K562 (cell line): ENCODE data around the gene PDE11A. TPM values are rescaled to one million over a fixed set of nuclear protein-coding genes. Genes with fewer than 3 reads are reported as not detected.

Experiments
- ATAC-seq: fragments of 200-7000 bp; cut with Tn5 transposase; 3 replicates; pipeline ENCODE4 v1.9.1; 2020; ENCODE audit warnings: moderate library complexity
- BruUV-seq: library from RNA; stranded (reverse); fragments of 400-500 nt; replicated peaks from 2 replicates; lab custom pipeline; 2021; lab: Mats Ljungman, UMichigan
- CTCF ChIA-PET: fragments of 300-600 bp; formaldehyde crosslinking; extraction: SDS; loops from one replicate; lab custom pipeline; 2021; ENCODE audit warnings: low intra/inter-chr PET ratio; lab: Yijun Ruan, JAX
- POLR2A ChIA-PET: fragments of 300-600, 350-650 bp; sonication (Branson Sonifier 250); formaldehyde crosslinking; extraction: SDS; loops from one replicate; lab custom pipeline; 2021; ENCODE audit warnings: antibody characterized with exemption, inconsistent platforms; lab: Yijun Ruan, JAX
- DNase-seq, 4 experiments: peaks; one replicate each; pipeline versions ENCODE4 v3.0.0 to v3.0.0-alpha.2; 2011 to 2018; ENCODE audit warnings: low spot score in 3 of 4, mixed read lengths in 3 of 4; ENCODE audit errors: extremely low read depth in 1 of 4
- FAIRE-seq: peaks from 2 replicates; lab custom pipeline; 2011; peaks lifted over from hg19 to GRCh38; lab: Jason Lieb, UNC
- H2AFZ ChIP-seq: 2 replicates; pipeline ENCODE4 v1.6.0; 2011; ENCODE audit warnings: low read depth, low read length, control low read depth, inconsistent platforms
- H3K27ac ChIP-seq: fragments of 200-600 bp; 3 replicates; pipeline ENCODE4 v1.8.0; 2011; ENCODE audit warnings: low read depth, mild to moderate bottlenecking, control low read depth, inconsistent platforms, low read length, moderate library complexity, mixed read lengths; ENCODE audit errors: extremely low read depth
- H3K27me3 ChIP-seq, 2 experiments: fragments of 300-600 bp in 1 of 2; 2 replicates in 1 of 2; 3 replicates in 1 of 2; pipeline versions ENCODE4 v1.6.0 to v1.8.0; 2011; ENCODE audit warnings: inconsistent platforms in 2 of 2, low read length in 2 of 2, mild to moderate bottlenecking in 1 of 2, mixed read lengths in 1 of 2, moderate library complexity in 1 of 2; ENCODE audit not compliant: control insufficient read depth in 2 of 2, insufficient read depth in 2 of 2
- H3K36me3 ChIP-seq: fragments of 300-600 bp; 3 replicates; pipeline ENCODE4 v1.8.0; 2011; ENCODE audit warnings: mild to moderate bottlenecking, low read length, inconsistent platforms; ENCODE audit not compliant: control insufficient read depth, insufficient read depth
- H3K4me1 ChIP-seq, 2 experiments: fragments of 200-600 bp in 1 of 2; replicated peaks in 1 of 2; 2 replicates in 1 of 2; 3 replicates in 1 of 2; pipeline versions ENCODE4 v1.5.1 to v1.8.0; 2011; ENCODE audit warnings: inconsistent platforms in 2 of 2, low read length in 2 of 2, mild to moderate bottlenecking in 1 of 2, mixed read lengths in 1 of 2, moderate library complexity in 1 of 2; ENCODE audit not compliant: control insufficient read depth in 2 of 2, insufficient read depth in 2 of 2
- H3K4me2 ChIP-seq: 2 replicates; pipeline ENCODE4 v1.6.1; 2011; ENCODE audit warnings: low read length, control low read depth, inconsistent platforms, mixed read lengths; ENCODE audit not compliant: insufficient read depth
- H3K4me3 ChIP-seq: fragments of 200-600 bp; sonication (generic), shearing (Covaris generic); 2 replicates; pipeline ENCODE4 v1.5.1; 2016; ENCODE audit warnings: control low read depth, inconsistent platforms
- H3K79me2 ChIP-seq: fragments of 200-600 bp; 3 replicates; pipeline ENCODE4 v1.8.0; 2011; ENCODE audit warnings: low read length, inconsistent platforms; ENCODE audit not compliant: control insufficient read depth, insufficient read depth
- H3K9ac ChIP-seq, 2 experiments: 2 replicates each; pipeline versions ENCODE4 v1.6.0 to v1.6.1; 2011; ENCODE audit warnings: low read depth in 2 of 2, low read length in 2 of 2, control low read depth in 1 of 2, inconsistent platforms in 1 of 2, mild to moderate bottlenecking in 1 of 2, mixed read lengths in 1 of 2; ENCODE audit not compliant: insufficient read depth in 1 of 2
- H3K9me1 ChIP-seq: one replicate; pipeline ENCODE4 v1.6.0; 2011; ENCODE audit warnings: inconsistent platforms, mild to moderate bottlenecking, low read length, moderate library complexity; ENCODE audit not compliant: control insufficient read depth, insufficient read depth
- H3K9me3 ChIP-seq: replicated peaks from 2 replicates; pipeline ENCODE4 v1.5.1; 2011; ENCODE audit warnings: low read depth, low read length, inconsistent platforms; ENCODE audit not compliant: control insufficient read depth, insufficient read depth
- H4K20me1 ChIP-seq: replicated peaks from 2 replicates; pipeline ENCODE4 v1.6.1; 2011; ENCODE audit warnings: low read length, inconsistent platforms, mixed read lengths; ENCODE audit not compliant: control insufficient read depth, insufficient read depth
- C11orf30 ChIP-seq: fragments of 450-650 bp; IDR thresholded peaks from 2 replicates; pipeline ENCODE4 v1.6.1; 2016; ENCODE audit warnings: low read depth, mild to moderate bottlenecking
- CBFA2T3 ChIP-seq: fragments of 450-650 bp; IDR thresholded peaks from 2 replicates; pipeline ENCODE4 v1.6.1; 2017
- DACH1 ChIP-seq: fragments of 450-650 bp; IDR thresholded peaks from 2 replicates; pipeline ENCODE4 v1.6.1; 2018; ENCODE audit not compliant: partially characterized antibody
- FOS ChIP-seq: IDR thresholded peaks from 3 replicates; pipeline ENCODE4 v1.6.1; 2011; ENCODE audit not compliant: insufficient read length; ENCODE audit errors: extremely low read depth
- FOXM1 ChIP-seq, 2 experiments: fragments of 450-650 bp in 1 of 2; sonication (generic) in 1 of 2; formaldehyde crosslinking in 1 of 2; IDR thresholded peaks; 2 replicates each; pipeline versions ENCODE4 v1.6.1 to v1.9.0; 2017 to 2022; ENCODE audit warnings: low read depth in 2 of 2, mild to moderate bottlenecking in 2 of 2, missing genetic modification reagents in 1 of 2, moderate library complexity in 1 of 2
- HSF4 ChIP-seq: fragments of 250-450 bp; sonication (Bioruptor Pico); IDR thresholded peaks from 2 replicates; pipeline ENCODE4 v2.1.2; 2022; ENCODE audit warnings: mild to moderate bottlenecking, moderate library complexity, borderline replicate concordance
- MAFF ChIP-seq: IDR thresholded peaks from 2 replicates; pipeline ENCODE4 v1.6.1; 2012; ENCODE audit warnings: low read length, improper control_type of control experiment
- MAFG ChIP-seq: fragments of 450-650 bp; conservative IDR thresholded peaks from 2 replicates; pipeline ENCODE4 v1.6.1; 2016; ENCODE audit warnings: missing genetic modification characterization, missing compliant biosample characterization
- MAFK ChIP-seq: IDR thresholded peaks from 2 replicates; pipeline ENCODE4 v1.6.1; 2011; ENCODE audit warnings: low read length, improper control_type of control experiment
- PTTG1 ChIP-seq: fragments of 450-650 bp; IDR thresholded peaks from 2 replicates; pipeline ENCODE4 v1.6.1; 2016; ENCODE audit warnings: low read depth, mild to moderate bottlenecking, missing genetic modification characterization, missing compliant biosample characterization
- STAG1 ChIP-seq: sonication (generic); formaldehyde crosslinking; IDR thresholded peaks from 2 replicates; pipeline ENCODE4 v1.5.0; 2020; ENCODE audit warnings: missing genetic modification reagents, borderline replicate concordance
- TGIF2 ChIP-seq: sonication (generic); formaldehyde crosslinking; IDR thresholded peaks from 2 replicates; pipeline ENCODE4 v1.8.1; 2022; ENCODE audit warnings: mild to moderate bottlenecking, missing genetic modification reagents, moderate library complexity
- TSC22D4 ChIP-seq: fragments of 450-650 bp; IDR thresholded peaks from 2 replicates; pipeline ENCODE4 v1.6.1; 2016; ENCODE audit warnings: missing genetic modification characterization, missing biosample characterization, control low read depth
- U2AF1 ChIP-seq: fragments of 200-400 bp; formaldehyde crosslinking; optimal IDR thresholded peaks from 2 replicates; pipeline ENCODE3; 2017; ENCODE audit warnings: mild to moderate bottlenecking, low read depth, low read length, moderate library complexity
- ZBED1 ChIP-seq: IDR thresholded peaks from 2 replicates; pipeline ENCODE4 v1.6.1; 2014
- ZNF197 ChIP-seq: fragments of 200-800 bp; sonication (Bioruptor generic); IDR thresholded peaks from 2 replicates; pipeline ENCODE4 v1.6.1; 2016; ENCODE audit warnings: low read depth, missing genetic modification characterization, missing compliant biosample characterization
- ZNF224 ChIP-seq: sonication (generic); formaldehyde crosslinking; IDR thresholded peaks from 2 replicates; pipeline ENCODE4 v1.8.0; 2022; ENCODE audit warnings: mild to moderate bottlenecking, missing genetic modification reagents
- ZNF316 ChIP-seq: fragments of 450-650 bp; IDR thresholded peaks from 2 replicates; pipeline ENCODE4 v1.6.1; 2016
- ZNF431 ChIP-seq: sonication (generic); formaldehyde crosslinking; IDR thresholded peaks from 2 replicates; pipeline ENCODE4 v1.8.0; 2022; ENCODE audit warnings: mild to moderate bottlenecking, missing genetic modification reagents
- ZNF695 ChIP-seq: fragments of 450-650 bp; formaldehyde crosslinking; IDR thresholded peaks from 2 replicates; pipeline ENCODE4 v1.4.0; 2020; ENCODE audit warnings: mild to moderate bottlenecking, moderate library complexity
- ZNF707 ChIP-seq: fragments of 250-450 bp; sonication (Bioruptor Pico); conservative IDR thresholded peaks from 2 replicates; pipeline ENCODE4 v1.8.0; 2022; ENCODE audit warnings: inconsistent platforms, mild to moderate bottlenecking, moderate library complexity
- WGBS: fragments of 100-300 bp; shearing (Covaris generic); methylation state at CpG from one replicate; pipeline ENCODE4 v1.1.6; 2016; ENCODE audit warnings: low coverage, mixed read lengths; ENCODE audit not compliant: insufficient coverage; ENCODE audit errors: missing lambda C conversion rate; 5-methylcytosine and 5-hydroxymethylcytosine counted together
- in situ Hi-C: fragments of 300-500 bp; cut with MboI; formaldehyde crosslinking; loops from 4 replicates; pipeline ENCODE4 v1.15.0; 2018; ENCODE audit warnings: inconsistent platforms, mixed read lengths
- intact Hi-C: fragments of 100-400 bp; cut with micrococcal nuclease; formaldehyde crosslinking; loops from 2 replicates; pipeline ENCODE4 v1.14.2; 2022
- polyA plus RNA-seq, 8 experiments: library from polyadenylated mRNA; depleted of rRNA in 4 of 8; stranded (reverse) in 5 of 8; unstranded in 3 of 8; fragments of >200 nt; fragmentation: Nextera tagmentation in 2 of 8; fragmentation: Illumina TruSeq in 1 of 8; extraction: Ambion mirVana in 2 of 8; extraction: Trizol in 1 of 8; gene quantifications; 2 replicates each; pipeline versions ENCODE4 v1.2.1 to v1.2.3, GENCODE V29; 2011 to 2014; ENCODE audit warnings: inconsistent platforms in 1 of 8, missing spikeins in 1 of 8
- total RNA-seq, 7 experiments: library from RNA; depleted of rRNA in 6 of 7; stranded (reverse); fragments of >200 nt in 6 of 7; fragmentation: Illumina TruSeq in 2 of 7; extraction: Trizol in 2 of 7; gene quantifications; 2 replicates each; pipeline versions ENCODE4 v1.2.1 to v1.2.3, GENCODE V29; 2011 to 2021; ENCODE audit warnings: low replicate concordance in 1 of 7

PDE11A gene
- total and polyA plus RNA-seq, 9 of the 15 experiments (the other 6 are each of a cell fraction or from before 2014, with no cell fraction given) = 3.2 to 22.1 (median 5.7) TPM

- H2AFZ ChIP-seq = no peak overlapping the region
- H3K9me1 ChIP-seq = no peaks in the 10 kb centered on the region
- ATAC-seq (no peak), FAIRE-seq (no peak), DNase-seq (no peak)
- TF ChIP-seq C11orf30 (peak; percentile 86), ZBED1 (no peak), ZNF707 (CRISPR knock-in tag) (no peak), ZNF316 (peak; percentile 93), MAFF (peak; percentile 63), TGIF2 (CRISPR knock-in tag) (no peak), MAFG (tag) (peak; percentile 69), MAFK (peak; percentile 69)
- H3K36me3 ChIP-seq = no peaks in the 10 kb centered on the region
- in situ Hi-C loops = no loop called here
- BruUV-seq = no TSS peak
- no peaks in the 10 kb centered on the region for H4K20me1 ChIP-seq
- H3K4me3 ChIP-seq = no peak overlapping the region
- no peak overlapping the region for H3K4me2 ChIP-seq
- ChIA-PET POLR2A (interaction anchor here (0.6 kb wide), 1 partner anchor 19 kb away, joined by 3 read pairs; no protein-coding TSS in a partner anchor), CTCF (no interaction called here)
- no peaks in the 10 kb centered on the region for H3K9me3 ChIP-seq
- peaks cover 7 to 29% of the 10 kb centered on the region in 2 experiments; a peak in 4 of 5 replicates for H3K4me1 ChIP-seq
- H3K79me2 ChIP-seq = no peaks in the 10 kb centered on the region
- 78% methylated on average over 4 of the region's 5 CpGs for WGBS
- no peak overlapping the region for H3K9ac ChIP-seq
- no peak overlapping the region for H3K27ac ChIP-seq
- H3K27me3 ChIP-seq = no peaks in the 10 kb centered on the region
- intact Hi-C loops = no loop called here
These were observed 383.7 kb downstream of the PDE11A start for GRCh38 chr2:177688844-177689243.

GRCh38 chr2:177683661-177684069, 388.9 kb downstream of the PDE11A start:
- Histone ChIP-seq H3K27ac (peak overlapping the region; percentile 56), H2AFZ (peak overlapping the region; percentile 85), H4K20me1 (no peaks in the 10 kb centered on the region), H3K9me1 (no peaks in the 10 kb centered on the region), H3K4me2 (peak overlapping the region; percentile 42), H3K4me3 (no peak overlapping the region), H3K36me3 (no peaks in the 10 kb centered on the region), H3K9me3 (no peaks in the 10 kb centered on the region), H3K79me2 (no peaks in the 10 kb centered on the region), H3K4me1 (peaks cover 12 to 43% of the 10 kb centered on the region in 2 experiments), H3K9ac (peak overlapping the region in 1 of 2 experiments; percentile 24; a peak in 1 of 4 replicates), H3K27me3 (no peaks in the 10 kb centered on the region)
- no peak for FAIRE-seq
- ChIA-PET POLR2A (no interaction called here), CTCF (interaction anchor here (0.8 kb wide), 1 partner anchor 29 kb away, joined by 3 read pairs; no protein-coding TSS in a partner anchor)
- in situ Hi-C loops = no loop called here
- BruUV-seq = no TSS peak
- 2% methylated on average over 2 of the region's 2 CpGs for WGBS
- peak in 1 of 4 experiments; percentile 12 for DNase-seq
- peak; percentile 33 for ATAC-seq
- intact Hi-C loops = no loop called here
- TF ChIP-seq CBFA2T3 (no peak), ZNF224 (no peak), ZNF695 (no peak), ZNF197 (CRISPR knock-in tag) (0 out of 2 replicates have a peak, but pooled peaks have one; percentile 29), FOS (no peak), DACH1 (no peak), PTTG1 (tag) (no peak), ZNF431 (CRISPR knock-in tag) (no peak), FOXM1 (IDR thresholded peaks at IDR 0.05; ENCODE audit: low read depth) (no peak), FOXM1 (CRISPR knock-in tag; IDR thresholded peaks at IDR 0.05; ENCODE audit: low read depth) (no peak), HSF4 (no peak), U2AF1 (no peak), TSC22D4 (tag) (no peak), C11orf30 (peak; percentile 87), STAG1 (no peak)
